ENCODE data around the gene CASP2. TPM values are rescaled to one million over a fixed set of nuclear protein-coding genes. Genes with fewer than 3 reads are reported as not detected.

The CASP2 gene
- 10 to 100 TPM; 14.2 to 17.6 TPM for total RNA-seq
- 10 to 100 TPM; 21.9 to 28.5 TPM for polyA plus RNA-seq (ENCODE audit: insufficient read length in 2 of 2)
- long read RNA-seq, donor 1, full-length matches to known transcripts = 1 of 1 reads
- long read RNA-seq, donor 1, partial matches to known transcripts = 0 of 1 reads
- long read RNA-seq, donor 1, other reads (novel, unspliced or antisense) = 0 of 1 reads
- long read RNA-seq, donor 2, full-length matches to known transcripts = 2 of 2 reads
- long read RNA-seq, donor 2, partial matches to known transcripts = 0 of 2 reads
- long read RNA-seq, donor 2, other reads (novel, unspliced or antisense) = 0 of 2 reads
- long read RNA-seq, donor 3, full-length matches to known transcripts = 2 of 2 reads
- long read RNA-seq, donor 3, partial matches to known transcripts = 0 of 2 reads
- long read RNA-seq, donor 3, other reads (novel, unspliced or antisense) = 0 of 2 reads
- long read RNA-seq, donor 4, full-length matches to known transcripts = 4 of 4 reads
- long read RNA-seq, donor 4, partial matches to known transcripts = 0 of 4 reads
- long read RNA-seq, donor 4, other reads (novel, unspliced or antisense) = 0 of 4 reads

- H3K4me1 ChIP-seq (ENCODE audit: control insufficient read depth, insufficient read depth, low read length) = peaks cover 36% of the 10 kb centered on the region
- peak within 1 kb of the TSS; percentile 94 for H3K27ac ChIP-seq (ENCODE audit: low read depth, low read length)
- WGBS (ENCODE audit: insufficient coverage) = 1% methylated on average over 84 of the region's 84 CpGs
- H3K27me3 ChIP-seq (ENCODE audit: control insufficient read depth, insufficient read depth, low read length) = no peaks in the 10 kb centered on the region
- DNase-seq (ENCODE audit: low read depth in 4 of 6, low spot score in 6 of 6) = peak; percentile 84 to 99 (median 96)
- peaks cover 14% of the 10 kb centered on the region for H3K36me3 ChIP-seq (ENCODE audit: control insufficient read depth, insufficient read depth, low read length)
- peak within 1 kb of the TSS; percentile 90 for H3K4me3 ChIP-seq (ENCODE audit: low read depth, low read length)
- H3K9me3 ChIP-seq (ENCODE audit: control insufficient read depth, insufficient read depth, low read length) = no peaks in the 10 kb centered on the region
Observed at GRCh38 chr7:143287935-143288826, at the start of gene CASP2. TSS of gene CASP2 (plus strand) at chr7:143288351. CDS start at chr7:143288456, 105 bp downstream.

- Histone ChIP-seq H3K4me1 (ENCODE audit: control insufficient read depth, insufficient read depth, low read length) (no peaks in the 10 kb centered on the region), H3K36me3 (ENCODE audit: control insufficient read depth, insufficient read depth, low read length) (no peaks in the 10 kb centered on the region), H3K9me3 (ENCODE audit: control insufficient read depth, insufficient read depth, low read length) (peaks cover 3% of the 10 kb centered on the region), H3K27ac (ENCODE audit: low read depth, low read length) (no peak overlapping the region), H3K27me3 (ENCODE audit: control insufficient read depth, insufficient read depth, low read length) (no peaks in the 10 kb centered on the region), H3K4me3 (ENCODE audit: low read depth, low read length) (no peak overlapping the region)
- DNase-seq (ENCODE audit: low read depth in 4 of 6, low spot score in 6 of 6) = no peak
Observed at GRCh38 chr7:143239813-143240212, 48.3 kb upstream of the CASP2 start.

- 0% methylated on average over 4 of the region's 9 CpGs for WGBS (ENCODE audit: insufficient coverage)
- Histone ChIP-seq H3K4me3 (ENCODE audit: low read depth, low read length) (no peak overlapping the region), H3K9me3 (ENCODE audit: control insufficient read depth, insufficient read depth, low read length) (peaks cover 3% of the 10 kb centered on the region), H3K36me3 (ENCODE audit: control insufficient read depth, insufficient read depth, low read length) (no peaks in the 10 kb centered on the region), H3K4me1 (ENCODE audit: control insufficient read depth, insufficient read depth, low read length) (no peaks in the 10 kb centered on the region), H3K27me3 (ENCODE audit: control insufficient read depth, insufficient read depth, low read length) (no peaks in the 10 kb centered on the region), H3K27ac (ENCODE audit: low read depth, low read length) (no peak overlapping the region)
- DNase-seq (ENCODE audit: low read depth in 4 of 6, low spot score in 6 of 6) = peak; percentile 57 to 94 (median 68)
Observed at GRCh38 chr7:143240291-143241168, 47.6 kb upstream of the CASP2 start.

GRCh38 chr7:143242306-143242705 lies 45.8 kb upstream of the CASP2 start:
- H3K9me3 ChIP-seq (ENCODE audit: control insufficient read depth, insufficient read depth, low read length) = no peaks in the 10 kb centered on the region
- DNase-seq (ENCODE audit: low read depth in 4 of 6, low spot score in 6 of 6) = no peak
- H3K4me3 ChIP-seq (ENCODE audit: low read depth, low read length) = no peak overlapping the region
- 92% methylated on average over 2 of the region's 11 CpGs for WGBS (ENCODE audit: insufficient coverage)
- no peaks in the 10 kb centered on the region for H3K36me3 ChIP-seq (ENCODE audit: control insufficient read depth, insufficient read depth, low read length)
- H3K4me1 ChIP-seq (ENCODE audit: control insufficient read depth, insufficient read depth, low read length) = no peaks in the 10 kb centered on the region
- H3K27ac ChIP-seq (ENCODE audit: low read depth, low read length) = no peak overlapping the region
- no peaks in the 10 kb centered on the region for H3K27me3 ChIP-seq (ENCODE audit: control insufficient read depth, insufficient read depth, low read length)

- Histone ChIP-seq H3K36me3 (ENCODE audit: control insufficient read depth, insufficient read depth, low read length) (no peaks in the 10 kb centered on the region), H3K27ac (ENCODE audit: low read depth, low read length) (no peak overlapping the region), H3K27me3 (ENCODE audit: control insufficient read depth, insufficient read depth, low read length) (no peaks in the 10 kb centered on the region), H3K4me1 (ENCODE audit: control insufficient read depth, insufficient read depth, low read length) (no peaks in the 10 kb centered on the region), H3K4me3 (ENCODE audit: low read depth, low read length) (no peak overlapping the region), H3K9me3 (ENCODE audit: control insufficient read depth, insufficient read depth, low read length) (no peaks in the 10 kb centered on the region)
- 71% methylated on average over 2 of the region's 7 CpGs for WGBS (ENCODE audit: insufficient coverage)
- no peak for DNase-seq (ENCODE audit: low read depth in 4 of 6, low spot score in 6 of 6)
Observed at GRCh38 chr7:143243111-143243510, 45.0 kb upstream of the CASP2 start.

GRCh38 chr7:143243614-143244013 lies 44.5 kb upstream of the CASP2 start:
- WGBS (ENCODE audit: insufficient coverage) = 14% methylated on average over 1 of the region's 3 CpGs
- Histone ChIP-seq H3K4me1 (ENCODE audit: control insufficient read depth, insufficient read depth, low read length) (no peaks in the 10 kb centered on the region), H3K27me3 (ENCODE audit: control insufficient read depth, insufficient read depth, low read length) (no peaks in the 10 kb centered on the region), H3K27ac (ENCODE audit: low read depth, low read length) (no peak overlapping the region), H3K4me3 (ENCODE audit: low read depth, low read length) (no peak overlapping the region), H3K36me3 (ENCODE audit: control insufficient read depth, insufficient read depth, low read length) (no peaks in the 10 kb centered on the region), H3K9me3 (ENCODE audit: control insufficient read depth, insufficient read depth, low read length) (no peaks in the 10 kb centered on the region)
- DNase-seq (ENCODE audit: low read depth in 4 of 6, low spot score in 6 of 6) = no peak

GRCh38 chr7:143244321-143244720 lies 43.8 kb upstream of the CASP2 start:
- no peak for DNase-seq (ENCODE audit: low read depth in 4 of 6, low spot score in 6 of 6)
- Histone ChIP-seq H3K27ac (ENCODE audit: low read depth, low read length) (no peak overlapping the region), H3K4me1 (ENCODE audit: control insufficient read depth, insufficient read depth, low read length) (no peaks in the 10 kb centered on the region), H3K36me3 (ENCODE audit: control insufficient read depth, insufficient read depth, low read length) (no peaks in the 10 kb centered on the region), H3K27me3 (ENCODE audit: control insufficient read depth, insufficient read depth, low read length) (no peaks in the 10 kb centered on the region), H3K9me3 (ENCODE audit: control insufficient read depth, insufficient read depth, low read length) (no peaks in the 10 kb centered on the region), H3K4me3 (ENCODE audit: low read depth, low read length) (no peak overlapping the region)
- WGBS (ENCODE audit: insufficient coverage) = no CpG with 5 or more reads among the region's 1 CpG

- no peaks in the 10 kb centered on the region for H3K4me1 ChIP-seq (ENCODE audit: control insufficient read depth, insufficient read depth, low read length)
- 100% methylated on average over 1 of the region's 3 CpGs for WGBS (ENCODE audit: insufficient coverage)
- DNase-seq (ENCODE audit: low read depth in 4 of 6, low spot score in 6 of 6) = no peak
- no peaks in the 10 kb centered on the region for H3K9me3 ChIP-seq (ENCODE audit: control insufficient read depth, insufficient read depth, low read length)
- H3K36me3 ChIP-seq (ENCODE audit: control insufficient read depth, insufficient read depth, low read length) = no peaks in the 10 kb centered on the region
- no peak overlapping the region for H3K27ac ChIP-seq (ENCODE audit: low read depth, low read length)
- H3K4me3 ChIP-seq (ENCODE audit: low read depth, low read length) = no peak overlapping the region
- H3K27me3 ChIP-seq (ENCODE audit: control insufficient read depth, insufficient read depth, low read length) = no peaks in the 10 kb centered on the region
Observed at GRCh38 chr7:143245123-143245522, 43.0 kb upstream of the CASP2 start.

GRCh38 chr7:143247372-143247771 lies 40.8 kb upstream of the CASP2 start:
- no peak for DNase-seq (ENCODE audit: low read depth in 4 of 6, low spot score in 6 of 6)
- no peaks in the 10 kb centered on the region for H3K36me3 ChIP-seq (ENCODE audit: control insufficient read depth, insufficient read depth, low read length)
- H3K4me1 ChIP-seq (ENCODE audit: control insufficient read depth, insufficient read depth, low read length) = no peaks in the 10 kb centered on the region
- H3K9me3 ChIP-seq (ENCODE audit: control insufficient read depth, insufficient read depth, low read length) = no peaks in the 10 kb centered on the region
- no peaks in the 10 kb centered on the region for H3K27me3 ChIP-seq (ENCODE audit: control insufficient read depth, insufficient read depth, low read length)
- H3K4me3 ChIP-seq (ENCODE audit: low read depth, low read length) = no peak overlapping the region
- no CpG with 5 or more reads among the region's 1 CpG for WGBS (ENCODE audit: insufficient coverage)
- no peak overlapping the region for H3K27ac ChIP-seq (ENCODE audit: low read depth, low read length)
